Activated T-cell treated with anti-CD3 and anti-CD28 coated beads for 24 hours (primary cell): ENCODE results near the gene SVOP.

Experiments used
- DNase-seq: peaks from one replicate; pipeline ENCODE4 v3.0.0-alpha.2; 2020; ENCODE audit warnings: low read depth

Gene SVOP

GRCh38 chr12:108973629-108974152 lies 47.2 kb downstream of the SVOP start:
- DNase-seq: no peak

DNA sequence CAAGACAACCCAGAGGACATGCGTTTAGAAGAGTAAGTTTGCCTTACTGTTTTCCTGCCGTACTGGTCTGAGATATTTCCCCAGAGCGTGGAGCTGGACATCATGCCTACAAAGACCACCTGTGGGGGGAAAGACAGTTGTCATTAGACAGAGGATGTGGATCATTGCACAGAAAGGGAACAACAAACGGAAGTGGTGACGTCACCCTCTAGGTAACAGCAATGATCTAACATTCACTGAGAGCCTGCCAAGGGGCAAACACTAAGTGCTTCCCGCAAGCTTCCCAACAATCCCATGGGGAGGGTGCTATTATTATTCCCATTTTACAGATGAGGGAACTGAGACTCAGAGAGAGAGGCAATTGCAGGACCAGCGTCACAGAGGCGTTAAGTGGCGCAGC lies 48.5 kb downstream of the SVOP start:
- DNase-seq: no peak

DNA sequence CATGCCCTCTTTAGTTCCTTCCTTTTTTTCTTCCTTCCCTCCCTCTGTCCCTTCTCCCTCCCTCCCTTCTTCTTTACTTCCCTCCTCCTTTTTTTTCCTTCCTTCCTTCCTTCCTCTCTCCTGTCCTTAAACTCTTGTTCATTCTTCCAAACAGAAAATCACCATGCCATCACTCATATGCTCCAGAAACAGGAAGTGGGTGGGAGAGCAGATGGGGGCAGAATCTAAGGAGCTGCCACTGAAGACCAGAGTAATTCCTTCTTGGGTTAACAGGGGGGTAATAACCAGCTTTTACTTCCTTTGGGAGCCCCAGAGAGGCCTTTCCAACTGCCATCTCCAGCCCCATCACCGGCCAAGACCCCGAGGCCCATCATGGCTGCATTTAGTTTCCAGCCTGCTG lies 51.2 kb downstream of the SVOP start:
- no peak for DNase-seq

GRCh38 chr12:108967869-108968540 lies 52.9 kb downstream of the SVOP start:
- no peak for DNase-seq

DNA sequence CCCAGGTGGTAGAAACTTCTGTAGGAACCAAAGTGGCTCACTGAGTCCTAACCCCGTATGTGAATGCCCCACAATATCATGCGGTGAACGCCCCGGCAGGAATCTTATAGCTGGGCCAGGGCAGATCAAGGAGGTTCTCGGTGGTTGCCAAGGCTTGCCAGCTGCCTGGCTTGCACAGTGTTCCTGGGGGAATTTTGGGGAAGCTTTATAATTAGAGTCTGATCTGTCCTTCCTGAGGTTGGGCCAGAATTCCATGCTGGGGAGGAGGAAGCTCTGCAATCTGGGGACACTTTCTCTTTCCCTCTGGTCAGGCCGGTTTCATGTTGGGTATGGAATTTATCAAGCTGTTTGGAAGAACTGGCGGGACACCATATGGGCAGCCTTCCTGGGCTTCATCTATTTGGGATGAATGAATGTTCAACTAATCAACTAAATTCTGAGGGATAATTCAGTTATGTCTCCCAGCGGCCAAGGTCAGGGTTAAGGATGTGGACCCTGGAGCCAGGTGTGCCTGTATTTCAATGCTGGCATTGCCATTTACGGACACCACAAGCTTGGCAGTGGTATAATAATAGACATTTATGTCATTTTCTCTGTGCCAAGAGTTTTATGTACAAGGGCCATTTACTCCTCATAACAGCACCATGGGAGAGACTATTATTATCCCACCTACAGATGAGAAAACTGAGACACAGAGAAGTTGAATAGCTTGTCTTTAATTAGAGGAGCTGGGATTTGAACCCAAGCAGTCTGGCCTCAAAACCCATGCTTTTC lies 54.3 kb downstream of the SVOP start:
- DNase-seq: no peak

DNA sequence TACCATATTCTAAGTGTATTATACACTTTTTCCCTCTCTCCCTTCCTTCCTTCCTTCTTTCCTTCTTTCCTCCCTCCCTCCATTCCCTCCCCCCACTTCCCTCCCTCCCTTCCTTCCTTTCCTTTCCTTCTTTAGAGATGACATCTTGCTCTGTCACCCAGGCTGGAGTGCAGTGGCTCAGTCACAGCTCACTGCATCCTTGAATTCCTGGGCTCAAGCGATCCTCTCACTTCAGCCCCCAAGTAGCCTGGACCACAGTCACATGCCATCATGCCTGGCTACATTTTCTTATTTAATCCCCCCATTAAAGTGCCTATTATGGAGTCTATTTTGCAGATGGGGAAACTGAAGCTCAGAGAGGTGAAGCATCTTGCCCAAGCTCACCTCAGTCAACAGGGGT lies 55.0 kb downstream of the SVOP start:
- DNase-seq: no peak

- DNase-seq: no peak
Observed at GRCh38 chr12:108964371-108965352, 56.2 kb downstream of the SVOP start.

DNA sequence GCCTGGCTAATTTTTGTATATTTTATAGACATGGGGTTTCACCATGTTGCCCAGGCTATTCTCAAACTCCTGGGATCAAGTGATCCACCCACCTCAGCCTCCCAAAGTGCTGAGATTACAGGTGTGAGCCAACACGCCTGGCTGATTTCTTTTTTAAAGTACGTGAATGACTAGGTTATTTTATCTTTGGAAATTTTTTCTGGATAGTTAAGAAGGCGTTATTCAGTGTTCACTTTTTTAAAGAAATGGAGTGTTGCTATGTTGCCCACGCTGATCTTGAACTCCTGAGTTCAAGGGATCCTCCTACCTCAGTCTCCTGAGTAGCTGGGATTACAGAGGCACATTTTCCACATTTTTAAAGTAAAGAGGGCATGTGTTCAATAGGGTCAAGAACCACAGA lies 58.6 kb downstream of the SVOP start:
- no peak for DNase-seq

GRCh38 chr12:108959748-108960655 lies 60.9 kb downstream of the SVOP start:
- DNase-seq: no peak

DNA sequence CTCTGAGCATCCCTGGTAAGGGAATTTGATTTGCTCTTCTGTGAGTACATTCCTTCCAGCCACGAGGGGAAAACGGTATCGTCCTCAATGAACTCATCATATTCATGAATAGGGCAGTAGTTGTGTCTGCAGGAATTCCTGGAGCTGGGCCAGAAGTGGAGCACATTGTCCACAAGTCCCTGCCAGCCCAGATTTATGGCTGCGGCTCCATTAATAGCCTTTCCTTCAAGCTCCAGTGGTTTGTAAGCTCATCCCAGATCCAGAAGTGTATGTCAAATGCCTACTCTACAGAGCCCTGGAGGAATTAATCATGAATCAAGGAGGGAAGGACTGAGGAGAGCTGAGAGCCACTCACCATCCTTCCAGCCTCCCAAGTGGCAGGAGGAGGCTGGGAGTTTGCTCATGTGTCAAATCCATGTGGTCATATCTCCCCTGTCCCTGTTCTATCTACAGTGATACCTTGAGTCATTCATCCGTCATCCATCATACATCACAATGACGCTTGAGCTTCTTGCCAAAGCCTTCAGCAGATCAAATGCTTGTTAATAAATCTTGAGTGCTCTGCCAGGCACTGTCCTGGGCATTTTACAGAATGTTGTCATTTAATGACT lies 65.5 kb downstream of the SVOP start:
- no peak for DNase-seq

DNA sequence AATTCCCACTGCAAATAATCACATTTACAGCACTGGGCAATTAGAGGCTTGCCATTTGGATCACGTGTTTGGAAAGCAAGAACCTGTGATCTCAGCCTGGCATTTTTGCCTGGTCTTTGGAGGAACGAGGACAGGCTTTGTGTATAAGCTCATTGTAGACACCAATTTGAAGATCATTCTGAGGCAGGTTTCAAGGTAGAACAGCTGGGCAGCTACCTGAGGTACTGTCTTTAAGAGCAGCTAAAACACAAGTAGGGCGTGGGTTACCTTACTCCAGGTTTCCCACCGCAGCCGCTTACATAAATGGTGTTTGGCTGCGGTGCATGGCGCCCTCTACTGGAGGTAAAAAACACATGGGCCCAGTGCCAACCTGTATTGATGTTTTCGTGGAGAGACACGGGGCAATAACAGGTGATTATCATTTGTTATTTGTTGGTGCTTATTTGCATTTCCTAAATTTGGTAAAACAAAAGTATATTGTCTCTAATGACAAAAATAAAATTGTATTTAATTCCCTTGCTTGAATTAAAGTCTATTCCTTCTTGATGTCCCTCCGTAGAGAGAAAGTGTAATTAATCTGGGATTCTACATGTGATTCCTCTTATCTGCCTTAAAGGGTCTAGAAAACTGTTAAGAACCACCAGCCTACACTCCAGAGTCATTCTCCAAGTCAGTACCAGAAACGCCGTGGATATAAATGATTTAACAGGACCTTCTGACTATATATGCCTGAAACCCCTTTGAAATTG lies 69.7 kb downstream of the SVOP start:
- DNase-seq: peak; percentile 58

GRCh38 chr12:108949976-108950375 lies 70.9 kb downstream of the SVOP start:
- DNase-seq: no peak

DNA sequence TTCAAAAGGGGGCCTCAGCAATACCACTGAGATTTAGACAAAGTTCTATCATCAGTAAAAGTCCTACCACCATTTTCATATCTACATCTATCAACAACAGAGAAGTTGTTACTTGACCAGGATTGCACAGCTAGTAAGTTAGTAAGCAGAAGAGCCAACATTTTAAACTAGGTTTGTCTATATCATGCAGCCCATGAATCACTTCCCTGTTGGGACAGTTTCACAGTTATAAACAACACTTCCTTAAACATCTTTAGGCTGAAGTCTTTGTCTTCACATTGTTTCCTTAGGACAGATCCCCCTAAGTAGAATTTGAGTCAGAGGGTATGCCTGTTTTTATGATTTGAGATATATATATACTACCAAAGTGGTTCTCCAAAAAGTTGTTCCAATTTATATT lies 72.5 kb downstream of the SVOP start:
- DNase-seq: no peak

- no peak for DNase-seq
Observed at GRCh38 chr12:108947097-108947496, 73.8 kb downstream of the SVOP start.

DNA sequence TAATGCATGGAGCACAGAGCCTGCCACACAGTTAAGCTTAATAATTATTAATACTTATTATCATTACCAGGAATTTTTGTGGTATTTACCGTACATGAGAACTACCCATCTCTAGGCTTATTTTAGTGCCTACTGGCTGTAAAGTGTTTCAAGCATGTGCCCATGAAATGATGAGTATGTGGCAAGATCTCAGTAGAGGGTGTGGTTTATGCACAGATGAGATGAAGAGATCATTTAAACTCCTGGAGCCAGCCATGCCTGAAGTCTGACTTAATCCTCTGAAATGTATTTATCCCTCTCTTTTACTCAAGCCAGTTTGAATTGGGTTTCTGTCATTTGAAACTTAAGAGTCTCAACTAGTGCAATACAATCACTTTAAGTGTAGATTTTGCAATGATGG lies 80.7 kb downstream of the SVOP start:
- DNase-seq: no peak

- no peak for DNase-seq
Observed at GRCh38 chr12:108939594-108939993, 81.3 kb downstream of the SVOP start.

GRCh38 chr12:108938247-108938924 lies 82.5 kb downstream of the SVOP start:
- no peak for DNase-seq

GRCh38 chr12:108935159-108935763 lies 85.6 kb downstream of the SVOP start:
- DNase-seq: no peak

DNA sequence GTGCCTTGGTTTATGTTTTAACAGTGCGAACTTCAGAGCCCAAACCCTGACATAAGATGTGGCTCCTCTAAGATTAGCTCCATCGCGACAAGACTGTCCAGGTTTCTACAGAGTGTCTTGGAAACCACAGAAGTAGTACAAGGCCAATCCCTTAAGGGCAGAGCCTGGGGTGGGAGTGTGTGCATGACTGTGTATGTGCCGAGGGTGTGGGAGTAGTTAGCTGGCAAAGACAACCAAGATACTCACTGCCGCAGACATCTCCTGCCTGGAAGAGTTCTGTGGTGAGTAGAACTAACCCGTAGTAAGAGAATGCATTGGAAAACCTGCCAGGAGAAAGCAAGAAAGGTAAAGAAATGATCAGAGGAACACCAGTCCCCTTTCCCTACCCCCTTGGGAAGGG lies 86.9 kb downstream of the SVOP start:
- DNase-seq: no peak
